MG63 (cell line): Measurements from ENCODE around the gene BLOC1S5. TPM values are rescaled to one million over a fixed set of nuclear protein-coding genes. Genes with fewer than 3 reads are reported as not detected.

Experiments used
- DNase-seq: peaks from one replicate; pipeline ENCODE4 v3.0.0-alpha.2; 2020
- H3K27me3 ChIP-seq: fragments of 250-450 bp; sonication (Bioruptor Pico); 2 replicates; pipeline ENCODE4 v1.5.1; 2020; ENCODE audit warnings: mild to moderate bottlenecking, moderate library complexity
- H3K36me3 ChIP-seq: fragments of 250-450 bp; sonication (Bioruptor Pico); 2 replicates; pipeline ENCODE4 v1.5.1; 2020; ENCODE audit warnings: mild to moderate bottlenecking, moderate library complexity
- H3K4me3 ChIP-seq: fragments of 250-450 bp; sonication (Bioruptor Pico); 2 replicates; pipeline ENCODE4 v1.5.1; 2020; ENCODE audit warnings: mild to moderate bottlenecking, moderate library complexity
- H3K9me3 ChIP-seq: fragments of 250-450 bp; sonication (Bioruptor Pico); 2 replicates; pipeline ENCODE4 v1.5.1; 2020; ENCODE audit warnings: mild to moderate bottlenecking, moderate library complexity
- total RNA-seq: library from RNA; depleted of rRNA; stranded (reverse); fragments of >200 nt; shearing (Covaris generic); gene quantifications from 2 replicates; pipeline ENCODE4 v1.2.3, GENCODE V29; 2014; ENCODE audit warnings: low replicate concordance

BLOC1S5 gene
- total RNA-seq, 1 experiment from 2014 or later = 11.1 TPM

- H3K9me3 ChIP-seq = no peaks in the 10 kb centered on the region
- H3K4me3 ChIP-seq = no peak overlapping the region
- no peak for DNase-seq
- no peaks in the 10 kb centered on the region for H3K27me3 ChIP-seq
- peaks cover 68% of the 10 kb centered on the region for H3K36me3 ChIP-seq
These were observed 22.6 kb upstream of the BLOC1S5 start for GRCh38 chr6:8086755-8087306.

- H3K4me3 ChIP-seq = no peak overlapping the region
- peak; percentile 92 for DNase-seq
- H3K36me3 ChIP-seq = peaks cover 68% of the 10 kb centered on the region
- H3K9me3 ChIP-seq = no peaks in the 10 kb centered on the region
- H3K27me3 ChIP-seq = no peaks in the 10 kb centered on the region
These were observed 20.9 kb upstream of the BLOC1S5 start for GRCh38 chr6:8085053-8085511.

GRCh38 chr6:8084586-8084985 is 20.4 kb upstream of the BLOC1S5 start:
- H3K4me3 ChIP-seq = no peak overlapping the region
- DNase-seq = no peak
- H3K27me3 ChIP-seq = no peaks in the 10 kb centered on the region
- H3K9me3 ChIP-seq = no peaks in the 10 kb centered on the region
- H3K36me3 ChIP-seq = peaks cover 68% of the 10 kb centered on the region

GRCh38 chr6:8082954-8083858 is 19.0 kb upstream of the BLOC1S5 start:
- no peaks in the 10 kb centered on the region for H3K27me3 ChIP-seq
- H3K9me3 ChIP-seq = no peaks in the 10 kb centered on the region
- H3K36me3 ChIP-seq = peaks cover 66% of the 10 kb centered on the region
- no peak overlapping the region for H3K4me3 ChIP-seq
- DNase-seq = peak; percentile 45

GRCh38 chr6:8082572-8082953 is 18.4 kb upstream of the BLOC1S5 start:
- no peaks in the 10 kb centered on the region for H3K9me3 ChIP-seq
- no peak overlapping the region for H3K4me3 ChIP-seq
- H3K27me3 ChIP-seq = no peaks in the 10 kb centered on the region
- peaks cover 66% of the 10 kb centered on the region for H3K36me3 ChIP-seq
- no peak for DNase-seq

GRCh38 chr6:8080362-8081151 is 16.4 kb upstream of the BLOC1S5 start:
- Histone ChIP-seq H3K4me3 (no peak overlapping the region), H3K36me3 (peaks cover 60% of the 10 kb centered on the region), H3K9me3 (no peaks in the 10 kb centered on the region), H3K27me3 (no peaks in the 10 kb centered on the region)
- no peak for DNase-seq

GRCh38 chr6:8079126-8079525 is 14.9 kb upstream of the BLOC1S5 start:
- no peak for DNase-seq
- no peaks in the 10 kb centered on the region for H3K9me3 ChIP-seq
- no peak overlapping the region for H3K4me3 ChIP-seq
- H3K27me3 ChIP-seq = no peaks in the 10 kb centered on the region
- peaks cover 54% of the 10 kb centered on the region for H3K36me3 ChIP-seq

GRCh38 chr6:8077991-8078390 is 13.8 kb upstream of the BLOC1S5 start:
- no peak for DNase-seq
- H3K27me3 ChIP-seq = no peaks in the 10 kb centered on the region
- peaks cover 49% of the 10 kb centered on the region for H3K36me3 ChIP-seq
- no peaks in the 10 kb centered on the region for H3K9me3 ChIP-seq
- H3K4me3 ChIP-seq = no peak overlapping the region

GRCh38 chr6:8075704-8076103 is 11.5 kb upstream of the BLOC1S5 start:
- H3K36me3 ChIP-seq = peaks cover 34% of the 10 kb centered on the region
- no peak for DNase-seq
- H3K27me3 ChIP-seq = no peaks in the 10 kb centered on the region
- no peaks in the 10 kb centered on the region for H3K9me3 ChIP-seq
- H3K4me3 ChIP-seq = no peak overlapping the region

- H3K36me3 ChIP-seq = peaks cover 30% of the 10 kb centered on the region
- H3K9me3 ChIP-seq = no peaks in the 10 kb centered on the region
- H3K27me3 ChIP-seq = no peaks in the 10 kb centered on the region
- DNase-seq = no peak
- no peak overlapping the region for H3K4me3 ChIP-seq
These were observed 11.0 kb upstream of the BLOC1S5 start for GRCh38 chr6:8075185-8075584.

- H3K4me3 ChIP-seq = no peak overlapping the region
- DNase-seq = no peak
- H3K9me3 ChIP-seq = no peaks in the 10 kb centered on the region
- H3K36me3 ChIP-seq = peaks cover 20% of the 10 kb centered on the region
- no peaks in the 10 kb centered on the region for H3K27me3 ChIP-seq
These were observed 10.0 kb upstream of the BLOC1S5 start for GRCh38 chr6:8074213-8074612.

- DNase-seq = no peak
These were observed 9.6 kb upstream of the BLOC1S5 start for GRCh38 chr6:8073758-8074157.

GRCh38 chr6:8070718-8071117 is 6.5 kb upstream of the BLOC1S5 start:
- H3K27me3 ChIP-seq = no peaks in the 10 kb centered on the region
- H3K9me3 ChIP-seq = no peaks in the 10 kb centered on the region
- H3K36me3 ChIP-seq = no peaks in the 10 kb centered on the region
- H3K4me3 ChIP-seq = no peak overlapping the region
- DNase-seq = no peak

More at GRCh38 chr6:8073758-8074157, 9.6 kb upstream of the BLOC1S5 start:
- H3K27me3 ChIP-seq = no peaks in the 10 kb centered on the region
- H3K4me3 ChIP-seq = no peak overlapping the region
- no peaks in the 10 kb centered on the region for H3K9me3 ChIP-seq
- H3K36me3 ChIP-seq = peaks cover 18% of the 10 kb centered on the region

GRCh38 chr6:8069631-8070284 is 5.6 kb upstream of the BLOC1S5 start:
- H3K4me3 ChIP-seq = no peak overlapping the region
- no peaks in the 10 kb centered on the region for H3K9me3 ChIP-seq
- no peaks in the 10 kb centered on the region for H3K27me3 ChIP-seq
- no peak for DNase-seq
- H3K36me3 ChIP-seq = no peaks in the 10 kb centered on the region

GRCh38 chr6:8069151-8069550 is 5.0 kb upstream of the BLOC1S5 start:
- Histone ChIP-seq H3K9me3 (no peaks in the 10 kb centered on the region), H3K4me3 (no peak overlapping the region), H3K27me3 (no peaks in the 10 kb centered on the region), H3K36me3 (no peaks in the 10 kb centered on the region)
- DNase-seq = no peak

- Histone ChIP-seq H3K36me3 (peaks cover 3% of the 10 kb centered on the region; the same call in 1 of the 2 replicates), H3K9me3 (no peaks in the 10 kb centered on the region)
- no peak for DNase-seq
These were observed 1.9 kb upstream of the BLOC1S5 start for GRCh38 chr6:8066108-8066507.

GRCh38 chr6:8065519-8065911 is 1.3 kb upstream of the BLOC1S5 start:
- Histone ChIP-seq H3K4me3 (no peak overlapping the region), H3K27me3 (no peaks in the 10 kb centered on the region), H3K9me3 (no peaks in the 10 kb centered on the region), H3K36me3 (peaks cover 3% of the 10 kb centered on the region; the same call in 1 of the 2 replicates)
- DNase-seq = no peak

More at GRCh38 chr6:8066108-8066507, 1.9 kb upstream of the BLOC1S5 start:
- no peak overlapping the region for H3K4me3 ChIP-seq
- no peaks in the 10 kb centered on the region for H3K27me3 ChIP-seq
